ENCODE results near the gene ALX4. TPM values are rescaled to one million over a fixed set of nuclear protein-coding genes. Genes with fewer than 3 reads are reported as not detected.

The ALX4 gene
- total RNA-seq, 1 experiment from 2014 or later = 41.6 TPM

DNA sequence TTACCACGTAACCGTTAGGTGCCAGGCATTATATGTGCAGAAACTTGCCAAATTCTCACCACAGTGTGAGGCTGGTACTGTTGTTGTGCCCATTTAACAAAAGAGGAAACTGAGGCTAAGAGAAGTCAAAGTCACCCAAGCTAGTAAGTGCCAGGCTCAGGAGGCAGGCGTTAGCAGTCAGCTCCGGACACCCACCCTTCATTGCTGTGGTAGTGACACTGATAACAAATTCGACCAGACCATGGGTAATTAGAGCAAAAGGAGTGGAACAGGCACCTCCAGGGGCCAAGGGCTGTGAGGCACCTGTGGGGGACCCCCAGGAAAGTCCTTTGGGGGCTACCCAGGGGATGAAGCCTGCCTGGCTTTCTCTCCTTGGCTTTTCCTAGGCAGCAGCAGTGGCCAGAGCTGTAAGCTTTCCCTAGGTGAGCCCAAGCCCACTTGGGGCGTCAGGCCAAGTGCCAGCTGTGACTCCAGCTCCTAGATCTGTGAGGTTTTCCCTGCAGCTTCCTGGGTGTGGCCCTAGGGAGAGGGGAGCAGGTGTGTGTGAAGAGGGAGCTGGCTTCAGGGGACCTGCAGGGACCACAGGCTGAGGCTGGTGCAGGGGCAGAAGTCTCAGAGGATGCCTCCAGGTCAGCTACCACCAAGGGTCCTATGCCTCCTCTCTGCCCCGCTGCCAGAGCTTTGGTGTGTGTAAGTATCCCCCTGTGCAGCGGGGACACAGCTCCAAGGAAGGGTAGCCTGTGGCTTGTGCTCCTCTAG lies 19.7 kb upstream of the ALX4 start:
- Histone ChIP-seq H3K4me1 (replicated peaks) (no peaks in the 10 kb centered on the region; the same call in 1 of the 2 replicates), H3K36me3 (no peaks in the 10 kb centered on the region), H3K27ac (no peak overlapping the region), H3K4me3 (no peak overlapping the region), H3K27me3 (replicated peaks) (peaks cover 4% of the 10 kb centered on the region), H3K9me3 (replicated peaks) (no peaks in the 10 kb centered on the region)
- DNase-seq (ENCODE audit: low read depth in 1 of 2, low spot score in 2 of 2) = no peak

DNA sequence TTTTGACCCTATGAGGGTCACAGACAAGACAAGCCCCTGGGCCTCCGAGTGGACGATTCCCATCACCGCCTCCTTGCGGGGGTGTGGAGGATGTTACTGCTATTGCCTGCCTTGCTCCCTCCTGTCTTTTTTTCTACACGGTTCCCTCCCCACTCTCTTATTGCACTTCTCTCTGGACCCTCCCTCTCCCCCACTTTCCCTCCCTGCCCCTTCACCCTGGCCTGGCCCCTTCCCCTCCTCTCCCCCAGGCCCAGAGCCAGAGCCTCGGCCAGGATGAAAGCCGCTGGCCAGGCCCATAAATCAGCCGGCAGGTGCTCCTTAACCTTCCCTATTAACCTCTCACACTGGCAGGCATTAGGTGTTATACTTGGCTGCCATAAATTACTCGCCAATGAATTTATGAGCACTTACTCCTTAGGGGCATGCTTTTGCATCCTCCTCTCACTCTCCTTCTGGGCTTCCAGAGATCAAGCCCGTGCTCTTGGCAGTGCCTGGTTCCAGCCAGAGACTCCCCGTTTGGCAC lies 18.3 kb upstream of the ALX4 start:
- H3K27me3 ChIP-seq (replicated peaks) = no peaks in the 10 kb centered on the region
- no peak overlapping the region for H3K27ac ChIP-seq
- H3K9me3 ChIP-seq (replicated peaks) = no peaks in the 10 kb centered on the region
- DNase-seq (ENCODE audit: low read depth in 1 of 2, low spot score in 2 of 2) = no peak
- no peak overlapping the region for H3K4me3 ChIP-seq
- H3K4me1 ChIP-seq (replicated peaks) = peaks cover 5% of the 10 kb centered on the region
- no peaks in the 10 kb centered on the region for H3K36me3 ChIP-seq

DNA sequence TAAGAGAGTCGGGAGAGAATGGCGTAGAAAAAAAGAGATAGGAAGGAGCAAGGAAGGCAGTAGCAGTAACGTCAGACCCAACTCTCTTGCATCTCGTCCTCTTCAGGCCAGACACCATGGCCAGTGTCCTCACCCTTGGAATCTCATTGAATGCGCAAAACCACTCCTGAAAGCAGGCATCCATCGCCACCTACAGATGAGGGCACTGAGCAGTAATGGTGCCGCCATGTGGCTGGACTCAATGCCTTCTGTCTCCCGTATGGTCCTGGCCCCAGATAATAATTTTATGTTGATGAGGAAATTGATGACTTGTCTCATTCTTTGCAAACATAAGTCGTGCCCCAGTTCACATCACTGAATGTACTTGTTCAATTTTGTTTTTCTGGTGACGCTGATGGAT lies 17.8 kb upstream of the ALX4 start:
- no peaks in the 10 kb centered on the region for H3K27me3 ChIP-seq (replicated peaks)
- no peak overlapping the region for H3K27ac ChIP-seq
- H3K9me3 ChIP-seq (replicated peaks) = no peaks in the 10 kb centered on the region
- no peak for DNase-seq (ENCODE audit: low read depth in 1 of 2, low spot score in 2 of 2)
- H3K4me3 ChIP-seq = no peak overlapping the region
- no peaks in the 10 kb centered on the region for H3K36me3 ChIP-seq
- H3K4me1 ChIP-seq (replicated peaks) = peaks cover 10% of the 10 kb centered on the region

DNA sequence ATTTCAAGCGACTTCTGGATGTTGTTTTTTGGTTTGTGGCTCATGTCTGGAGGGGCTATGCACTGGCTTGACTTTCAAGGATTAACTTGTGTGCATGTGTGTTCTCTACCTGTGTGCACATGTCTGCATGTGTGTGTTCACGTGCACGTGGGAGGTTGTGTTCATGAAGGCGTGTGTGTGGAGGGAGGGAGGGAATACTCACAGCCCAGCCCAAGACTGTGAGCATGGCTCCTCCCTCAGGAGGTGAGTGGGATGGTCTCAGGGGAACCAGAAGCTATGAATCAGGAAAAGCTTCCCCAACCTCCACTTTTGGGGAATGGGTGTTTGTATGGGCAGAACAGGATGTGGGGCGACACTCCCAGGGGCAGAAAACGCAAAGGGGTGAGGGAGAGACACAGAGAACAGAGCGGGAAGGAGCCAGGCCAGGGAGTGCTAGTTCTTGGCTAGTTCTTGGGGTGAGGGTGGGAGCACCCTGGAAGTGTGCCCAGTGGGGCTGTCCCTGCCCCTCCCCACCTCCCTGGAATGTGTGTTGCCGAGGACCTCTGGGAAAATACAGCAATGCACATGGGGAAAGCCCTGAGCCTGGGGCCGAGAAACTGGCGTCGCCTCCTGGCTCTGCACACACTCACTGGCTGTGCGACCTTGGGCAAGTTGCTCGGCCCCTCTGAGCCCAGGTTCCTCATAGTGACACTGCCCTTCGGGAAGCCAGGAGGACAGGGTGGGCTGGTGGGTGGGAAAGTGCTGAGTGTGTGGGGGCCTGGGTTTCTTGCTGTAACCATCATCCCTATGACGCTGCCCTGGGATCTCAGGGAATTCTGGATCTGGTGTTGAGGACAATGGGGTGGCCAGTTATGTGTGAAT lies 16.9 kb upstream of the ALX4 start:
- Histone ChIP-seq H3K27ac (no peak overlapping the region), H3K27me3 (replicated peaks) (no peaks in the 10 kb centered on the region), H3K4me3 (no peak overlapping the region), H3K9me3 (replicated peaks) (no peaks in the 10 kb centered on the region), H3K4me1 (replicated peaks) (peaks cover 15% of the 10 kb centered on the region), H3K36me3 (no peaks in the 10 kb centered on the region)
- no peak for DNase-seq (ENCODE audit: low read depth in 1 of 2, low spot score in 2 of 2)

DNA sequence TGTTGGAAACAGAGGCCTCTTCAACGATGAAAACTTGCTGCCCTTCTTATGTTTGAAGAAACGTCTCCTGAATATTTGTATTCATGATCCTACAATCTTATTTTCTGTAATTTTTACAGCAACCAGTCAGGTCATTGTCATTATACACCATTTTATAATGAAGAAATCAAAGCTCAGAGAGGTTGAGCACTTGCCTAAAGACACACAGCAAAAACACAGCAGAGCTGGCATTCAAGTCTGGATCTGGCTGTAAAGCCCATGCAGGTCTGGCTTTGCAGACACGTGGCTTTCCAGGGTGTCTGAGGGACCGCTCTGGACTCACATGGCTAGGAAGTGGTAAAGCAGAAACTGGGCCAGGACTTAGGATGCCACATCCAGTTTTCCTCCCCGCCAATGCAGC lies 15.8 kb upstream of the ALX4 start:
- Histone ChIP-seq H3K4me1 (replicated peaks) (peaks cover 15% of the 10 kb centered on the region), H3K4me3 (no peak overlapping the region), H3K9me3 (replicated peaks) (no peaks in the 10 kb centered on the region), H3K27me3 (replicated peaks) (no peaks in the 10 kb centered on the region), H3K36me3 (no peaks in the 10 kb centered on the region), H3K27ac (no peak overlapping the region)
- DNase-seq (ENCODE audit: low read depth in 1 of 2, low spot score in 2 of 2) = no peak

DNA sequence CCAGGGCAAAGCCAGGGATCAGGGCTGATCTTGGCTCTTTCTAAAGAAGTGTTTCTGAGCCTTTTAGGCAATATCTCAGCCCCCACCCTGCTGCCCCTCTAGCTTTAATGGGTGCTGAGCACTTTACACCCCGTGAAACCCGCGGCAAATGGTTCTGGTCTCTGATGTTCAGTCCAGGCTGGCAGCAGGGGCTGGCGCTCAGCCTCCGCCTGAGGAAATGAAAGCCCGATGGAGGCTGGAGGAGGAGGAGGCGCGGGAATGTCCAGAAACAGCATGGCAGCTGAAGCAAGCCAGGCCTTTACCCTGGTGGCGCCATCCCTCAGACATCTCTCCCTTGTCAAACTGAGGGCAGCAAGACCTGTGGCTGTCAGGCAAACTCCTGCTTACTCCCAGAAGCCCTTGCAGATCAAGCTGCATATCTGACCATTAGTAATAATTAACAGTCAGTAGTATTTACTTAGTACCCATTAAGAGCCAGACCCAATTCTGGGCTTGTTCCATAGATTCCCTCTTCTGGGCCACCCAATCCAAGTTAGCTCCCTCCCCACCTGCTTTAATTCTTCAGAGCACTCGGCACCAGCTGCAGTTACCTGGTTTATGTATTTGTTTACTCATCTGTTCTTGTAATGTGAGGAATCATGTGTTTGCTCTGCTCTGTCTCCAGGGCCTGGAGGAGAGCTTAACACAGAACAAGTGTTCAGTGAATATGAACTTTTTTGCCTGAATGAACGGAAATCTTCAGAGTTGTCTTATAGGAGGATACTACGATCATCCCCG lies 15.0 kb upstream of the ALX4 start:
- no peak overlapping the region for H3K4me3 ChIP-seq
- H3K9me3 ChIP-seq (replicated peaks) = no peaks in the 10 kb centered on the region
- H3K27ac ChIP-seq = no peak overlapping the region
- DNase-seq (ENCODE audit: low read depth in 1 of 2, low spot score in 2 of 2) = no peak
- no peaks in the 10 kb centered on the region for H3K36me3 ChIP-seq
- no peaks in the 10 kb centered on the region for H3K27me3 ChIP-seq (replicated peaks)
- H3K4me1 ChIP-seq (replicated peaks) = peaks cover 15% of the 10 kb centered on the region

DNA sequence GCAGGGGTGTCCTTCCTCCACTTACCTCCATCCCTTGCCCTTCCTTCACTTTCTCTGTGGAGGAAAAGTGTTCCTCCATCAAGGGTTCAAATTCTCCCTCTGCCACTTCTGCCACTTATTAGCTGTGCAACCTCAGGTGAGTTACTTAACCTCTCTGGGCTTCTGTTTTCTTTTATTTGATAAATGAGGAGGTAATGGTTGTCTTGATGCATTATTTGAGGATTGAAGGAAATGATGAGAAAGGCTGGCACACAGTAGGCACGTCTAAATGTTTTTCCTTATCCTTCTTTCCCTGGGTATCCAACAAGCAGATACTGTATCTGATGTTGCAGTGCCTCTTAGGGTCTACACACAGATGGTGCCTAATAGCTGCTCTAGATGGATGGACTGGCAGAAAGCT lies 14.3 kb upstream of the ALX4 start:
- no peaks in the 10 kb centered on the region for H3K36me3 ChIP-seq
- H3K9me3 ChIP-seq (replicated peaks) = no peaks in the 10 kb centered on the region
- H3K4me1 ChIP-seq (replicated peaks) = peaks cover 15% of the 10 kb centered on the region
- H3K27ac ChIP-seq = no peak overlapping the region
- H3K4me3 ChIP-seq = no peak overlapping the region
- no peak for DNase-seq (ENCODE audit: low read depth in 1 of 2, low spot score in 2 of 2)
- H3K27me3 ChIP-seq (replicated peaks) = no peaks in the 10 kb centered on the region

DNA sequence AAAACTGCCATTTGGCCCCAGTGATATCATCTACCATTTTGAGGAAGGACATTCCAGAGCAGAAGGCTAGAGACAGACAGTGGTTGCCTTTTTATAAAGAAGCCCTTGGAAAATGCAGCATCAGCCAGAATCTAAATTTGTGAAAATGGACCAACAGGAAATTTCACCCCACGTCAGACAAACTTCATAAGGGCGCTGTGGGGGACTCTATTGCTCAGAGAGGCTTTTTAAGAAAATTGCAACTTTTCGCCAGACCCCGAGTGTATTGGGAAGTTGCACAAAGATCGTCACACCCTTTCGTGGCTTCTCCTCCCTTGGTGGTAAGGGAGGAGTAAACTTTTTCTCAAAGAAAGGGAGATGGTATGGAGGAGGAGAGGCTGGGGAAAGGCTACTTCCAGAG lies 12.3 kb upstream of the ALX4 start:
- H3K27me3 ChIP-seq (replicated peaks) = no peaks in the 10 kb centered on the region
- no peak overlapping the region for H3K27ac ChIP-seq
- H3K4me3 ChIP-seq = no peak overlapping the region
- peaks cover 15% of the 10 kb centered on the region for H3K4me1 ChIP-seq (replicated peaks)
- H3K36me3 ChIP-seq = no peaks in the 10 kb centered on the region
- no peaks in the 10 kb centered on the region for H3K9me3 ChIP-seq (replicated peaks)
- no peak for DNase-seq (ENCODE audit: low read depth in 1 of 2, low spot score in 2 of 2)

DNA sequence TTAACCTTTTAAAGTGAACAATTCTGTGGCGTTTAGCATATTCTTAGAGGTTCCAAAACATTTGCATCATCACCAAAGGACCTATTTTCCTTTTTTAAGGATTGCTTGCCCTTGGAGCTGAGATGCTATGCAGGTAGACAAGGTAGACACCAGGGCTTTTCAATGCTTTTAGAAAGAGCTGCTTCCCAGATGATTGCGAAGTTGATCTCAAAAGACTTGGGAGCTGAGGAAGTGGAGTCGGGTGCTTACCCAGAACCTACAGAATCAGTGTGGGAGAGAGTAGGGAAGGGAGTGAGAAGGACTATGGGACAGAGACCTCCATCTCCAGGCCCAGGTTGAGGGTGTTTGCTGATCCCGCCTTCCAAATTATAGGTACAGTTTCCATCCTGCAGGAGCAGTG lies 11.1 kb upstream of the ALX4 start:
- H3K9me3 ChIP-seq (replicated peaks) = no peaks in the 10 kb centered on the region
- H3K4me3 ChIP-seq = no peak overlapping the region
- no peak overlapping the region for H3K27ac ChIP-seq
- no peaks in the 10 kb centered on the region for H3K27me3 ChIP-seq (replicated peaks)
- no peaks in the 10 kb centered on the region for H3K36me3 ChIP-seq
- H3K4me1 ChIP-seq (replicated peaks) = peaks cover 18% of the 10 kb centered on the region
- DNase-seq (ENCODE audit: low read depth in 1 of 2, low spot score in 2 of 2) = no peak

DNA sequence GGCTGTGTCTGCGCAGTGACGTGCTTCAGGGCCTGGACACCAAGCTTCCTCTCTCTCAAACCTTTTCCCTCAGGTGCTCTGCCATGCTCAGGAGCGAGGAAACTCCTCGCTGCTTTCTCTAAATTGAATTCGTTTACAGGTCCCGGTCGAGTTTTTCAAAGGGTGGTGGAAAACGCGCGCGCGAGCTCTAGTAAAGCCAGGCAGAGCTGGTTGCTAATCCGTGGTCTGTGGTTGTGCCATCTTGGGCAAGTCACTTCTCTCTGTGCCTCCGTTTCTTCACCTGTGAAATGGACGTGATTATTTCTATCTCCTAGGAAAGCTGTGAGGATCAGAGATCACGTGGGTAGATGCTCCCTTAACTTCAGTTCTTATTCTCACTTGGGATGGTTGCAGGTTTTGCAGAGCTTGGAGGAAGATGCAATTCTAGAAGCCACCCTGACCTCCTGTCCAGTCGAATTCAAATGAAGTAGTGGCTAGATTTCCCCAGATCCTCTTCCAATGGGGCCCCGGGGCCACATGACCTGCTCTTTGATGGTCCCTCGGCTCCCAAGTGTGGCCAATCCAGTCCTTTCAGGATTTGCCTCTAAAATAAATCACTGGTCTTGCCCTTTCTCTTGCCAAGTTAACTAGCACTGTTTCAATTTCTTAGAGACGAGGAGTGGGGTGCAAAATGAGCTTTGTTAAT lies 10.5 kb upstream of the ALX4 start:
- no peak overlapping the region for H3K27ac ChIP-seq
- DNase-seq (ENCODE audit: low read depth in 1 of 2, low spot score in 2 of 2) = no peak
- H3K4me1 ChIP-seq (replicated peaks) = peaks cover 25% of the 10 kb centered on the region
- H3K36me3 ChIP-seq = no peaks in the 10 kb centered on the region
- no peaks in the 10 kb centered on the region for H3K27me3 ChIP-seq (replicated peaks)
- no peaks in the 10 kb centered on the region for H3K9me3 ChIP-seq (replicated peaks)
- H3K4me3 ChIP-seq = no peak overlapping the region

DNA sequence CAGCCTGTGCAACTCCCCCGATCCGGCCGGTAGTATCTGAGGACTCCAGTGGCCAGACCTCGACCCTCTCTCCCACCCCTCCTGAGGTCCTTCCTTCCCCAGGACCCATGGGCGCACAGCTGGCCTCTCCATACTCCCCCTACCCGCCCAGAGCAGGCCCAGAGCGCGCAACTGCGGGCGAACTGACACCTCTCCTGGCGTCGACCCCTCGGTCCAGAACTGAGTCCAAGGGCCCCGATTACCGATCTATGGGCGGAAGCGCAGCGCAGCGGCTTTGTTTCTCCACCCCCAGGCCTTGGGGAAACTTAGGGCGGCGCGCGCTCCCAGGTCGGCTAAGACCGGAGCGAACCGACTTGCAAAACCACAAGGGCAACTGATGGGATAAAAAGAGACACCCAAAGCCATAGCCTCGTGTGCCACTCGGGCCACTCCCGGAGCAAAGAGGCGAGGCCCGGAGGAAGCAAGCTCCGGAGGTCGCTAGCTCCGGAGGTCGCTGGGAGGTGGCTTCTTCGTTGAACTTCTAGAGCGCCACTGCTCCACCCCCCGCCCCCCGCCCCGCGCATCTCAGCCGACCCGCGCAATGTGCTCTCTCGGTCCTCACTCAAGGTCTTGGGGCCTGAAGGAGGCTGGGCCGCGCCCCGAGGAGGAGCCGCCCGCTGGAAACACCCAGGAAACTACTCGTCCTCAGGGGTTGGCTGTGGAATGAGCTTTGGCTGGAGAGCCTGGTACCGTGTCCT lies 9.8 kb upstream of the ALX4 start:
- H3K27ac ChIP-seq = no peak overlapping the region
- H3K36me3 ChIP-seq = no peaks in the 10 kb centered on the region
- DNase-seq (ENCODE audit: low read depth in 1 of 2, low spot score in 2 of 2) = no peak
- H3K9me3 ChIP-seq (replicated peaks) = no peaks in the 10 kb centered on the region
- H3K4me3 ChIP-seq = no peak overlapping the region
- H3K27me3 ChIP-seq (replicated peaks) = no peaks in the 10 kb centered on the region
- H3K4me1 ChIP-seq (replicated peaks) = peaks cover 28% of the 10 kb centered on the region

DNA sequence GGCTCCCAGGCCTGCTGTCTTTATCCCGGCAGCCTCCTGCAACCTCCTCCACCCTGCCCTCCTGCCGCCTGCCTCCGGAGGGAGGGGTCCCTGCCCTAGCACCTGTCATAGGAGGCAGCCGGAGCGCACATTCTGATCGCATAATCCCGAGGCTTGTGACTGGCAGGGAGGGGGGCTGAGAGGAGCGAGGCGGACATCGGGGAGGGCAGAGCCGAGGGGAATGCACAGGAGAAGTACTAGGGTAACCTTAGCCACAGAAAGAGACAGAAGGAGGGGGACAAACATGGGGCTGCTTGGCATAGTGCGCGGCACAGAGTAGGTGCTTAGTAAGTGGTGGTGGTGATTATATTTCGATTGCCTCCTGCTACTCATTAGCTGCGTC lies 9.2 kb upstream of the ALX4 start:
- Histone ChIP-seq H3K9me3 (replicated peaks) (no peaks in the 10 kb centered on the region), H3K27ac (no peak overlapping the region), H3K4me1 (replicated peaks) (peaks cover 28% of the 10 kb centered on the region), H3K27me3 (replicated peaks) (no peaks in the 10 kb centered on the region), H3K36me3 (no peaks in the 10 kb centered on the region), H3K4me3 (no peak overlapping the region)
- DNase-seq (ENCODE audit: low read depth in 1 of 2, low spot score in 2 of 2) = no peak

DNA sequence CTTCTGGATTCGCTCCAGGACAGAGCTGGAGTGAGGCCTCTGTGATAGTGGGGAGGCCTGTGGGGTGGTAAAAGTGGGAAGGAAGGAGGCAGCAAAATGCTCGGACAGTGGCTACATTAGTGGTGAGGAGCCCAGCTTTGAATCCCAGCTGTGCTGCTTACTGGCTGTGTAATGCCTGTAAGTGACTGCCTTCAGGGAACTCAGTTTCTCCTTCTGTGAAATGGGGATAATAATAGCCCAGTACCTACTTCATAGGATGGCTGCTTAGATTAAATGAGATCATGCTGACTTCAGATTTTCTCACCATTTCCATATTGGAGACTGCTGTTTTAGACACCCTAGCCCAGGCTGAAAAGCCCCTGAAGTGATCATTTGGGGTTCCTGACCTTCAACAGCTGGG lies 8.4 kb upstream of the ALX4 start:
- H3K4me1 ChIP-seq (replicated peaks) = peaks cover 25% of the 10 kb centered on the region
- H3K4me3 ChIP-seq = no peak overlapping the region
- DNase-seq (ENCODE audit: low read depth in 1 of 2, low spot score in 2 of 2) = no peak
- no peaks in the 10 kb centered on the region for H3K27me3 ChIP-seq (replicated peaks)
- no peaks in the 10 kb centered on the region for H3K9me3 ChIP-seq (replicated peaks)
- no peaks in the 10 kb centered on the region for H3K36me3 ChIP-seq
- H3K27ac ChIP-seq = no peak overlapping the region
